Parathyroid adenoma (tissue), 2 donors: ENCODE results near the gene LAMA2.

Experiments used
- H2AFZ ChIP-seq: fragments of 300-600 bp; sonication (generic); one replicate; pipeline ENCODE4 v1.7.0; 2017; ENCODE audit warnings: antibody characterized with exemption, mild to moderate bottlenecking
- H3K27ac ChIP-seq: fragments of 300-600 bp; sonication (generic); one replicate; pipeline ENCODE4 v1.7.0; 2017
- H3K27me3 ChIP-seq: fragments of 300-600 bp; sonication (generic); one replicate; pipeline ENCODE4 v1.7.0; 2017; ENCODE audit warnings: low read length; ENCODE audit not compliant: control insufficient read depth, insufficient read depth
- H3K36me3 ChIP-seq: fragments of 300-600 bp; sonication (generic); one replicate; pipeline ENCODE4 v1.7.0; 2017; ENCODE audit warnings: low read length; ENCODE audit not compliant: control insufficient read depth, insufficient read depth
- H3K4me1 ChIP-seq: fragments of 300-600 bp; sonication (generic); one replicate; pipeline ENCODE4 v1.7.0; 2017; ENCODE audit warnings: control low read depth
- H3K4me2 ChIP-seq: fragments of 300-600 bp; sonication (generic); one replicate; pipeline ENCODE4 v1.7.0; 2017; ENCODE audit warnings: low read length
- H3K4me3 ChIP-seq: fragments of 300-600 bp; sonication (generic); one replicate; pipeline ENCODE4 v1.7.0; 2017; ENCODE audit warnings: low read depth, low read length
- H3K79me2 ChIP-seq: fragments of 300-600 bp; sonication (generic); one replicate; pipeline ENCODE4 v1.7.0; 2017; ENCODE audit warnings: control low read depth
- H3K9ac ChIP-seq: fragments of 300-600 bp; sonication (generic); one replicate; pipeline ENCODE4 v1.7.0; 2017; ENCODE audit warnings: mild to moderate bottlenecking
- H3K9me3 ChIP-seq: fragments of 300-600 bp; sonication (generic); one replicate; pipeline ENCODE4 v1.7.0; 2017; ENCODE audit warnings: low read length; ENCODE audit not compliant: control insufficient read depth
- CTCF ChIP-seq: fragments of 300-600 bp; sonication (generic); IDR thresholded peaks from one replicate; pipeline ENCODE4 v1.7.0; 2017; ENCODE audit warnings: antibody characterized with exemption, mild to moderate bottlenecking
- donor health status: primary hyperparathyroidism.

The LAMA2 gene

GRCh38 chr6:129340983-129341382 is 458.0 kb downstream of the LAMA2 start:
- H3K9me3 ChIP-seq, result no peaks in the 10 kb centered on the region
- no peak for TF ChIP-seq CTCF
- H3K79me2 ChIP-seq, result no peaks in the 10 kb centered on the region
- no peaks in the 10 kb centered on the region for H3K4me1 ChIP-seq
- H3K27me3 ChIP-seq, result no peaks in the 10 kb centered on the region
- no peaks in the 10 kb centered on the region for H3K36me3 ChIP-seq
- no peak overlapping the region for H3K9ac ChIP-seq
- no peak overlapping the region for H3K4me2 ChIP-seq
- H2AFZ ChIP-seq, result no peak overlapping the region
- H3K4me3 ChIP-seq, result no peak overlapping the region
- H3K27ac ChIP-seq, result no peak overlapping the region

GRCh38 chr6:129342243-129342642 is 459.3 kb downstream of the LAMA2 start:
- TF ChIP-seq CTCF, result no peak
- Histone ChIP-seq H3K4me3 (no peak overlapping the region), H3K9ac (no peak overlapping the region), H3K79me2 (no peaks in the 10 kb centered on the region), H2AFZ (no peak overlapping the region), H3K27ac (no peak overlapping the region), H3K9me3 (no peaks in the 10 kb centered on the region), H3K36me3 (no peaks in the 10 kb centered on the region), H3K4me1 (no peaks in the 10 kb centered on the region), H3K27me3 (no peaks in the 10 kb centered on the region), H3K4me2 (no peak overlapping the region)

DNA sequence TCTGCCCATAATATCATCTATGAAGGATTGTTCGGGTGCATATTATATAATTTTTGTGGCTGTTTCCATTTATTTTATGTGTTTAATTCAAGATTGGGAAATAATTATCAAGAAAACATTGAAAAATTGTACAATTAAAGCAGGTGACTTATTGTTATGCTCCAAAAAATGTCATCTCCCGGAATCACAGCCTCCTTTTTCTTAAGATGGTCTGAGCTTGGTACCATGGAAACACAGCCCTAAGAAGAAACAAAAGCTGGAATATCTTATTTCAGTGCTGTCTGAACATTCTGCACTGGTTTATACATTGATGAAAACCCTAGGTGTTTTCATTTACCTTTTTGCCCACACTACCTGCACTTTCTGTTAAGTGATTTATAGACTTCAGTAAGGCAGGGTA is 459.9 kb downstream of the LAMA2 start:
- Histone ChIP-seq H3K27ac (no peak overlapping the region), H3K79me2 (no peaks in the 10 kb centered on the region), H3K9ac (no peak overlapping the region), H3K4me3 (no peak overlapping the region), H3K4me2 (no peak overlapping the region), H3K36me3 (no peaks in the 10 kb centered on the region), H3K27me3 (no peaks in the 10 kb centered on the region), H3K9me3 (no peaks in the 10 kb centered on the region), H2AFZ (no peak overlapping the region), H3K4me1 (no peaks in the 10 kb centered on the region)
- TF ChIP-seq CTCF, result no peak

- Histone ChIP-seq H2AFZ (no peak overlapping the region), H3K4me1 (no peaks in the 10 kb centered on the region), H3K27ac (no peak overlapping the region), H3K4me2 (no peak overlapping the region), H3K4me3 (no peak overlapping the region), H3K9me3 (no peaks in the 10 kb centered on the region), H3K36me3 (no peaks in the 10 kb centered on the region), H3K79me2 (no peaks in the 10 kb centered on the region), H3K27me3 (no peaks in the 10 kb centered on the region), H3K9ac (no peak overlapping the region)
- no peak for TF ChIP-seq CTCF
These were observed 461.4 kb downstream of the LAMA2 start for GRCh38 chr6:129344379-129344778.

- Histone ChIP-seq H3K79me2 (no peaks in the 10 kb centered on the region), H2AFZ (no peak overlapping the region), H3K4me2 (no peak overlapping the region), H3K4me1 (no peaks in the 10 kb centered on the region), H3K9me3 (no peaks in the 10 kb centered on the region), H3K36me3 (no peaks in the 10 kb centered on the region), H3K27me3 (no peaks in the 10 kb centered on the region), H3K9ac (no peak overlapping the region), H3K4me3 (no peak overlapping the region), H3K27ac (no peak overlapping the region)
- TF ChIP-seq CTCF, result no peak
These were observed 463.0 kb downstream of the LAMA2 start for GRCh38 chr6:129345890-129346289.
